ENCODE data around the gene ARRDC4.

The ARRDC4 gene

DNA sequence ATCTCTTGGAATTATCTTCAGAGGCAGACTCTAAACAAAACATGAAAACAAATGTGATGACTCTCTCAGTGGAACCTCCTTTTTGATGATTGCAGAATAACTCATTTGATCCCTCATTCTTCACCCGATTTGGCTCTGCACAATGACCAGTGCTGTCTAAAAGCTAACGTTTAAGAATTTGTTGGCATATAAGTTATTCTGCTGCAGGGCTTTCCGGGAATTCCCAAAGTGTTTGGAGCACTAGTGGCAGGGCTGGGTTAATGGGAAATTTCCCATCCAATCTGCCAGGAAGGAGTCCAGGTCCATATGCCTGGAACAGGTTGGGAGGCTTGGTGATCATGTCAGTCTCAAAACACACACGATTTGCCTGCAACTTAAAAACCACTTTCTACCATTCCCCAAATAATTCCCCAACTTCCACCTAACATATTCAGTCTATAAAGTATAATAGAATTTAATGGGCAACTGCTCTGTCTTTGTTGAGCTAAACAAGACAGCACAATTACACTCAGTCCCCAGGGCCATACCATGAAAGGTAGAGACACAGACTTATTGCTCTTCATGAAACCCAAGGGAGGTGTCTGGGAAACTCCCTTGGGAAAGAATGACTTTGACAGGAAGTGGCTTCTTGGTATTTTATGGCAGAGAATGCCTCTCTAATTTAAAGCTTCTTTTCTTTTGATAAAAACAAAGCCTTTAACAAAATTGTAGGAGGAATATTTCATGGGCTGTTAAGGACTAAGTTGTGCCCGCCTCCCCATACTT, 38.0 kb downstream of the ARRDC4 start:
- DNase-seq (ENCODE audit: low read depth in 2 of 2): no peak

- no peak for DNase-seq (ENCODE audit: low read depth in 2 of 2)
Measured at GRCh38 chr15:98000249-98001203, 40.0 kb downstream of the ARRDC4 start.

DNA sequence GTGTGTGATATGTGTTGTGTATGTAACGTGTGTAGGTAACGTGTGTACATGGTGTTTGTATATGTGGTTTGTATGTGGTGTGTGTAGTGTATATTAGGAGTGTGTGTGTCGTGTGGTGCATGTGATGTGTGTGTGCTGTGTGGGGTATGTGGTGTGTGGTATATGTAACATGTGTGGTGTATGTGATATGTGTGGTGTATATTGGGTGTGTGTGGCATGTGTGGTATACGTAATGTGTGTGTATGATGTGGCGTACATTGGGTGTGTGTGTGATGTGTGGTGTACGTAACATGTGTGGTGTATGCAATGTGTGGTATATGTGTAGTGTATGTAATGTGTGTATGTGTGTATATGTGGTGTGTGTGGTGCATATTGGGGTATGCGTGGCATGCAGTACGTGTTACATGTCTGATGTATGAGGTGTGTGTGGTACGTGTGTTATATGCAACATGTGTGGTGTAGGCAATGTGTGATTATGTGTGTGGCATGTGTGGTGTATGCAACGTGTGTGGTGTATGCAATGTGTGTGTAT, 41.2 kb downstream of the ARRDC4 start:
- no peak for DNase-seq (ENCODE audit: low read depth in 2 of 2)

DNA sequence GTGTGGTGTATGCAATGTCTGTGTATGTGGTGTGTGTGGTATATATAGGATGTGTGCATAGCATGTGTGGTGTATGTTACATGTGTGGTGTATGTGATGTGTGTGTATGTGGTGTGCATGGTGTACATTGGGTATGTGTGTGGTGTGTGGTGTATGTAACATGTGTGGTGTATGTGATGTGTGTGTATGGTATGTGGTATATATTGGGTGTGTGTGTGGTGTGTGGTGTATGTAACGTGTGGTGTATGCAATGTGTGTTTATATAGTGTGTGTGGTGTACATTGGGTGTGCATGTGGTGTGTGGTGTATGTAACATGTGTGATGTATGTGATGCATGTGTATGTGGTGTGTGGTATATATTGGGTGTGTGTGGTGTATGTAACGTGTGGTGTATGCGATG, 41.9 kb downstream of the ARRDC4 start:
- DNase-seq (ENCODE audit: low read depth in 2 of 2): no peak

DNA sequence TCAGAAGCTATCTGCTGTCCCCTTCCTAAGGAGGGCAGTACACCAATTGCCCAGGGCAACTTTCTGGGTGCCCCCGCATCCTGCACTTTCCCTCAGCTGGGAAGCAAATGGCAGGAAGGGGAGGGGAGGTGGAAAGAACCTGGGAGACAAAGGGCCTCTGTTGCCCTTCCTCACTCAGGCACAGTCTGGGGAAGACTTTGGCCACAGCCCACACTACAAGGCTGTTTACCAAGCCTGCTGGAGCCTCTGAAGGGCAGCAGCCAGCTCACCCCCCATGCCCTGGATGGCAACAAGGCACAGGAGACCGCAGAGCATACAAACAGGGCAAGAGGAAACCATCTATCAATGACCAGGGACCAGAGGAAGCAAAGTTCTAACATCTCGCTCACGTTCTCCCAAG, 42.4 kb downstream of the ARRDC4 start:
- no peak for DNase-seq (ENCODE audit: low read depth in 2 of 2)

DNA sequence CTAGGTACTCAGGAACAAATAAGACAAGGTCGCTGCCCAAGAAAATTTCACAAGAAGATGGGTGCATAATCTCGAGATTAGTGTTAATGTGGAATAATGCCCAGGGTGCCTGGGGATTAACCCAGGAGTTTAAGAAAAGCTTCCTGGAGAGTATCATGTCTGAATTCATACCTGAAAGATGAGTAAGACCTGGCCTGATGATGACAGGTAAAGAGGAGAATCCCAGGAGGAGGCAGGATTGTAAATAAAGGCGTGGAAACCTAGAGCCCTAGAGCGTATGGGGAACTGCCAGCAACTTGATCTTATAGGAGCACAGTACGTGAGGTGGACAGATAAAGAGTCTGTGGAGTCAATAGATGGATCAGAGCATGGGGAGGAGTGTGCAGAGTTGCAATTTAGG, 43.0 kb downstream of the ARRDC4 start:
- no peak for DNase-seq (ENCODE audit: low read depth in 2 of 2)

- no peak for DNase-seq (ENCODE audit: low read depth in 2 of 2)
Measured at GRCh38 chr15:98003996-98004395, 43.5 kb downstream of the ARRDC4 start.

GRCh38 chr15:98005659-98006058, 45.2 kb downstream of the ARRDC4 start:
- DNase-seq (ENCODE audit: low read depth in 2 of 2): no peak

- DNase-seq (ENCODE audit: low read depth in 2 of 2): no peak
Measured at GRCh38 chr15:98009169-98009568, 48.7 kb downstream of the ARRDC4 start.

- DNase-seq (ENCODE audit: low read depth in 2 of 2): no peak
Measured at GRCh38 chr15:98009971-98010370, 49.5 kb downstream of the ARRDC4 start.

- DNase-seq (ENCODE audit: low read depth in 2 of 2): no peak
Measured at GRCh38 chr15:98012354-98012753, 51.9 kb downstream of the ARRDC4 start.

GRCh38 chr15:98013631-98014030, 53.1 kb downstream of the ARRDC4 start:
- no peak for DNase-seq (ENCODE audit: low read depth in 2 of 2)

DNA sequence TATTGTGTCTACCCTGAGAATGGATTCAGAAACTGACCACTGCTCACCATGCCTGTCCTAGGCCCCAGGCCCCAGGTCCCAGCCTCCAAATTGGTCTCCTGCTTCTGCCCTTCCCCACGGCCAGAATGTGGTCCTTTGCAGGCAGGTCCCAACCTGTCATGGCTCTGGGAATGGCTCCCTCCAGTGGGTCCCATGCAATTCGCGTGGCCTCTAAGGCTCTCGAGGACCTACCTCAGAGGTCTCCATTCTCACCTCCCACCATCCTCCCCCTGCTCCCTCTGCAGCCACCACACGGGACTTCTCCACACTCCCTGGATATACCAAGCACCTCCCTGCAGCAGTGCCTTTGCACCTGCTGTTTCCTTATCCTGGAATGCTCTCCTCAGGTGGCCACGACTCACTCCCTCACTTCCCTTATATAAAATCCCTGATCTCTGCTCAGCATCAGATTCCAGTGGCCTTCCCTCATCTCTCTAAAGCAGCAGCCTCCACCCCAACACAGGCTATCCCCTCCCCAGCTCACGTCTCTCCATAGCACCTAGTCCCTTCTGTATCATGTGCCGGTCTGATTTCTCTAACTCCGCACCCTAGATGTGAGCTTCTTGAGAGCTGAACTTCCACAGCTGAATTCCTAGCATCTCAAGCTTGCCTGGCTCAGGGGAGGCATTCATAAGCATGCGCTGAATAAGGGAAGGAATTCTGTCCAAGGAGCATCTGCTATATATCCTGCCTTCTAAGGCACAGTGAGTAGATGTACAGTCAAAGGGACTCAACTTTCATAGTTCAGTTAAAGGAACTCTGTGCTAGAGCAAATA, 56.9 kb downstream of the ARRDC4 start:
- no peak for DNase-seq (ENCODE audit: low read depth in 2 of 2)

DNA sequence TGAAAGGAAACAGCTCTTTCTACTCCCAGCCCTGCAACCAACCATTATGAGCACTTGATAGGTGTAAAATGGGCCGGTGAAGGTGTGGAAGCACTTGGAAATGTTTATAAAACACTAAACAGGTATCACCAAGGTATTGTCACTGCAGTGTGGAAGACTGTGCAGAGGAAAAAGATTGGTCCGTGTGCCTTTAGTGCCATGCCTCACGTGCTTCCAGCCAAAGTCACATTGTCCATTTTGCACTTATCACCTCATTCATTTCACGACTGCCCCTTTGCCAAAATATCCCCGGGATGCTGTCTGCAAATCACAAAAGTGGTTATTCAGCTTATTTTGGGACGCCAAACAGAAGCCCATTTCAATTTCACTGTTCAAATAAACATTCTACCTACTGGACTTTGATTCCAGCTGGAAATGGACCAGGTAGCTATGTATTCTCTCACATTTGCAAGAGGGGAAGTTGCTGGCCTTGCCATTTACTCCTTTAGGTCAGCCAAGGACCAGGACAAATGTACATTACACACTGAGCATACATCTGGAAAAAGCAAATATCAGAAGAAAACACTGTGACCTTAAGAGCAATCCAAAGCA, 58.4 kb downstream of the ARRDC4 start:
- DNase-seq (ENCODE audit: low read depth in 2 of 2): no peak
